HepG2 (cell line): ENCODE measurements around the gene BOD1L1. TPM values are rescaled to one million over a fixed set of nuclear protein-coding genes. Genes with fewer than 3 reads are reported as not detected.

Experiments
- ATAD3A ChIP-seq: sonication (generic); formaldehyde crosslinking; IDR thresholded peaks from 2 replicates; pipeline ENCODE4 v1.4.0; 2020; ENCODE audit warnings: missing genetic modification reagents
- ATM ChIP-seq: fragments of 450-650 bp; IDR thresholded peaks from 2 replicates; pipeline ENCODE4 v1.7.1; 2017; ENCODE audit warnings: mild to moderate bottlenecking, borderline replicate concordance
- CEBPB ChIP-seq: IDR thresholded peaks from 2 replicates; pipeline ENCODE4 v1.6.1; 2011; ENCODE audit warnings: low read depth, low read length, improper control_type of control experiment, borderline replicate concordance
- JUNB ChIP-seq: sonication (generic); formaldehyde crosslinking; IDR thresholded peaks from 2 replicates; pipeline ENCODE4 v1.8.0; 2022; ENCODE audit warnings: missing genetic modification reagents, mild to moderate bottlenecking, borderline replicate concordance
- KAT2B ChIP-seq: fragments of 150-350 bp; IDR thresholded peaks from 2 replicates; pipeline ENCODE4 v1.6.1; 2014; ENCODE audit warnings: low read depth, low read length, borderline replicate concordance
- NAIF1 ChIP-seq: sonication (generic); formaldehyde crosslinking; IDR thresholded peaks from 2 replicates; pipeline ENCODE4 v1.5.0; 2020; ENCODE audit warnings: mild to moderate bottlenecking, missing genetic modification reagents, borderline replicate concordance
- NR2F1 ChIP-seq, 2 experiments: fragments of 450-650 bp in 1 of 2; formaldehyde crosslinking in 1 of 2; IDR thresholded peaks; 2 replicates each; pipeline versions ENCODE4 v1.5.0 to v1.6.1; 2016 to 2020; ENCODE audit warnings: mild to moderate bottlenecking in 1 of 2, missing compliant biosample characterization in 1 of 2, missing genetic modification reagents in 1 of 2, moderate library complexity in 1 of 2
- SIX4 ChIP-seq: sonication (generic); formaldehyde crosslinking; IDR thresholded peaks from 2 replicates; pipeline ENCODE4 v1.4.0; 2020; ENCODE audit warnings: missing genetic modification reagents
- SP4 ChIP-seq: sonication (generic); formaldehyde crosslinking; IDR thresholded peaks from 2 replicates; pipeline ENCODE4 v1.8.1; 2023; ENCODE audit warnings: mild to moderate bottlenecking, missing genetic modification reagents
- TAF15 ChIP-seq: fragments of 200-400 bp; formaldehyde crosslinking; IDR thresholded peaks from one replicate; pipeline ENCODE4 v1.6.1; 2018; ENCODE audit warnings: mild to moderate bottlenecking, low read depth, low read length; ENCODE audit not compliant: poor library complexity, severe bottlenecking
- XRCC5 ChIP-seq: fragments of 200-400 bp; formaldehyde crosslinking; optimal IDR thresholded peaks from 2 replicates; pipeline ENCODE3; 2017; ENCODE audit warnings: mild to moderate bottlenecking, low read length
- ZNF225 ChIP-seq: sonication (generic); formaldehyde crosslinking; IDR thresholded peaks from 2 replicates; pipeline ENCODE4 v1.4.0; 2020; ENCODE audit warnings: mild to moderate bottlenecking, missing genetic modification reagents
- ZNF275 ChIP-seq: sonication (generic); formaldehyde crosslinking; IDR thresholded peaks from 2 replicates; pipeline ENCODE4 v1.8.0; 2022; ENCODE audit warnings: missing genetic modification reagents, mild to moderate bottlenecking, inconsistent platforms, borderline replicate concordance
- ZNF703 ChIP-seq: sonication (generic); formaldehyde crosslinking; IDR thresholded peaks from 2 replicates; pipeline ENCODE4 v1.5.1; 2020; ENCODE audit warnings: missing genetic modification reagents, mild to moderate bottlenecking, moderate library complexity, borderline replicate concordance
- ZNF747 ChIP-seq: sonication (generic); formaldehyde crosslinking; IDR thresholded peaks from 2 replicates; pipeline ENCODE4 v1.8.1; 2023; ENCODE audit warnings: missing genetic modification reagents, mild to moderate bottlenecking, borderline replicate concordance
- ZNF766 ChIP-seq: sonication (generic); formaldehyde crosslinking; IDR thresholded peaks from 2 replicates; pipeline ENCODE4 v1.5.0; 2020; ENCODE audit warnings: missing genetic modification reagents, borderline replicate concordance
- ZNF883 ChIP-seq: sonication (generic); formaldehyde crosslinking; IDR thresholded peaks from 2 replicates; pipeline ENCODE4 v1.5.1; 2020; ENCODE audit warnings: mild to moderate bottlenecking, missing genetic modification reagents; ENCODE audit errors: not compliant biosample characterization
- polyA plus RNA-seq, 8 experiments: library from polyadenylated mRNA; depleted of rRNA in 3 of 8; stranded (reverse) in 7 of 8; unstranded in 1 of 8; fragments of >200 nt; fragmentation: Illumina TruSeq in 4 of 8; extraction: Trizol in 4 of 8; gene quantifications; 2 replicates each; pipeline versions ENCODE4 v1.2.1 to v1.2.3, GENCODE V29; 2011 to 2016; ENCODE audit warnings: low read depth in 4 of 8, missing spikeins in 1 of 8, mixed read lengths in 1 of 8; ENCODE audit not compliant: insufficient read depth in 1 of 8
- total RNA-seq, 5 experiments: library from RNA; depleted of rRNA; stranded (reverse); fragments of >200 nt; fragmentation: Illumina TruSeq; extraction: Trizol; gene quantifications; 2 replicates each; pipeline ENCODE4 v1.2.3, GENCODE V29; 2016; ENCODE audit warnings: low read depth in 1 of 5
- TF ChIP-seq, protein P1 (sequence below): sonication (generic); formaldehyde crosslinking; IDR thresholded peaks from 2 replicates; pipeline ENCODE4 v1.4.0; 2020; ENCODE audit warnings: missing genetic modification reagents, borderline replicate concordance
- TF ChIP-seq, protein P2 (sequence below): IDR thresholded peaks from 2 replicates; pipeline ENCODE4 v1.6.1; 2016; ENCODE audit warnings: low read depth, missing genetic modification reagents, missing compliant biosample characterization

BOD1L1 gene
- total and polyA plus RNA-seq, 2 of the 13 experiments (the other 11 are each of a cell fraction or from before 2014, with no cell fraction given), result 11.7 to 17.9 TPM

- TF ChIP-seq, protein P1, sequence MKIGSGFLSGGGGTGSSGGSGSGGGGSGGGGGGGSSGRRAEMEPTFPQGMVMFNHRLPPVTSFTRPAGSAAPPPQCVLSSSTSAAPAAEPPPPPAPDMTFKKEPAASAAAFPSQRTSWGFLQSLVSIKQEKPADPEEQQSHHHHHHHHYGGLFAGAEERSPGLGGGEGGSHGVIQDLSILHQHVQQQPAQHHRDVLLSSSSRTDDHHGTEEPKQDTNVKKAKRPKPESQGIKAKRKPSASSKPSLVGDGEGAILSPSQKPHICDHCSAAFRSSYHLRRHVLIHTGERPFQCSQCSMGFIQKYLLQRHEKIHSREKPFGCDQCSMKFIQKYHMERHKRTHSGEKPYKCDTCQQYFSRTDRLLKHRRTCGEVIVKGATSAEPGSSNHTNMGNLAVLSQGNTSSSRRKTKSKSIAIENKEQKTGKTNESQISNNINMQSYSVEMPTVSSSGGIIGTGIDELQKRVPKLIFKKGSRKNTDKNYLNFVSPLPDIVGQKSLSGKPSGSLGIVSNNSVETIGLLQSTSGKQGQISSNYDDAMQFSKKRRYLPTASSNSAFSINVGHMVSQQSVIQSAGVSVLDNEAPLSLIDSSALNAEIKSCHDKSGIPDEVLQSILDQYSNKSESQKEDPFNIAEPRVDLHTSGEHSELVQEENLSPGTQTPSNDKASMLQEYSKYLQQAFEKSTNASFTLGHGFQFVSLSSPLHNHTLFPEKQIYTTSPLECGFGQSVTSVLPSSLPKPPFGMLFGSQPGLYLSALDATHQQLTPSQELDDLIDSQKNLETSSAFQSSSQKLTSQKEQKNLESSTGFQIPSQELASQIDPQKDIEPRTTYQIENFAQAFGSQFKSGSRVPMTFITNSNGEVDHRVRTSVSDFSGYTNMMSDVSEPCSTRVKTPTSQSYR, result no peak
- TF ChIP-seq ZNF275 (CRISPR knock-in tag) (no peak), SP4 (CRISPR knock-in tag) (no peak), ATM (no peak), ZNF766 (CRISPR knock-in tag) (no peak), CEBPB (no peak), SIX4 (CRISPR knock-in tag) (no peak), NR2F1 (CRISPR knock-in tag; IDR thresholded peaks at IDR 0.05) (no peak), JUNB (CRISPR knock-in tag) (no peak), ZNF703 (CRISPR knock-in tag) (no peak), ATAD3A (CRISPR knock-in tag) (no peak), ZNF225 (CRISPR knock-in tag) (0 out of 2 replicates have a peak, but pooled peaks have one; percentile 25), ZNF747 (CRISPR knock-in tag) (no peak), NAIF1 (CRISPR knock-in tag) (no peak), KAT2B (no peak), TAF15 (no peak), XRCC5 (peak; percentile 78), ZNF883 (CRISPR knock-in tag) (no peak)
- TF ChIP-seq, protein P2, sequence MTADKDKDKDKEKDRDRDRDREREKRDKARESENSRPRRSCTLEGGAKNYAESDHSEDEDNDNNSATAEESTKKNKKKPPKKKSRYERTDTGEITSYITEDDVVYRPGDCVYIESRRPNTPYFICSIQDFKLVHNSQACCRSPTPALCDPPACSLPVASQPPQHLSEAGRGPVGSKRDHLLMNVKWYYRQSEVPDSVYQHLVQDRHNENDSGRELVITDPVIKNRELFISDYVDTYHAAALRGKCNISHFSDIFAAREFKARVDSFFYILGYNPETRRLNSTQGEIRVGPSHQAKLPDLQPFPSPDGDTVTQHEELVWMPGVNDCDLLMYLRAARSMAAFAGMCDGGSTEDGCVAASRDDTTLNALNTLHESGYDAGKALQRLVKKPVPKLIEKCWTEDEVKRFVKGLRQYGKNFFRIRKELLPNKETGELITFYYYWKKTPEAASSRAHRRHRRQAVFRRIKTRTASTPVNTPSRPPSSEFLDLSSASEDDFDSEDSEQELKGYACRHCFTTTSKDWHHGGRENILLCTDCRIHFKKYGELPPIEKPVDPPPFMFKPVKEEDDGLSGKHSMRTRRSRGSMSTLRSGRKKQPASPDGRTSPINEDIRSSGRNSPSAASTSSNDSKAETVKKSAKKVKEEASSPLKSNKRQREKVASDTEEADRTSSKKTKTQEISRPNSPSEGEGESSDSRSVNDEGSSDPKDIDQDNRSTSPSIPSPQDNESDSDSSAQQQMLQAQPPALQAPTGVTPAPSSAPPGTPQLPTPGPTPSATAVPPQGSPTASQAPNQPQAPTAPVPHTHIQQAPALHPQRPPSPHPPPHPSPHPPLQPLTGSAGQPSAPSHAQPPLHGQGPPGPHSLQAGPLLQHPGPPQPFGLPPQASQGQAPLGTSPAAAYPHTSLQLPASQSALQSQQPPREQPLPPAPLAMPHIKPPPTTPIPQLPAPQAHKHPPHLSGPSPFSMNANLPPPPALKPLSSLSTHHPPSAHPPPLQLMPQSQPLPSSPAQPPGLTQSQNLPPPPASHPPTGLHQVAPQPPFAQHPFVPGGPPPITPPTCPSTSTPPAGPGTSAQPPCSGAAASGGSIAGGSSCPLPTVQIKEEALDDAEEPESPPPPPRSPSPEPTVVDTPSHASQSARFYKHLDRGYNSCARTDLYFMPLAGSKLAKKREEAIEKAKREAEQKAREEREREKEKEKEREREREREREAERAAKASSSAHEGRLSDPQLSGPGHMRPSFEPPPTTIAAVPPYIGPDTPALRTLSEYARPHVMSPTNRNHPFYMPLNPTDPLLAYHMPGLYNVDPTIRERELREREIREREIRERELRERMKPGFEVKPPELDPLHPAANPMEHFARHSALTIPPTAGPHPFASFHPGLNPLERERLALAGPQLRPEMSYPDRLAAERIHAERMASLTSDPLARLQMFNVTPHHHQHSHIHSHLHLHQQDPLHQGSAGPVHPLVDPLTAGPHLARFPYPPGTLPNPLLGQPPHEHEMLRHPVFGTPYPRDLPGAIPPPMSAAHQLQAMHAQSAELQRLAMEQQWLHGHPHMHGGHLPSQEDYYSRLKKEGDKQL (CRISPR knock-in tag), result no peak
Measured at GRCh38 chr4:13654162-13654797, 26.8 kb upstream of the BOD1L1 start (continued).
